A673 (cell line): ENCODE results near the gene VAV1. TPM values are rescaled to one million over a fixed set of nuclear protein-coding genes. Genes with fewer than 3 reads are reported as not detected.
A peak's percentile ranks its signal among the peaks of the same experiment; 100 is the strongest.
"Not testable (repeated sequence)": the region's sequence is repeated elsewhere in the genome, so short reads cannot be mapped to it uniquely, and the experiment has no call there.

Source experiments
- BruUV-seq: library from RNA; stranded (reverse); fragments of 400-500 nt; replicated peaks from 2 replicates; lab custom pipeline; 2021; lab: Mats Ljungman, UMichigan
- CTCF ChIA-PET: fragments of 300-600 bp; sonication (Branson Sonifier 250); formaldehyde crosslinking; loops from one replicate; lab custom pipeline; 2022; ENCODE audit warnings: antibody characterized with exemption; lab: Charles Lee
- POLR2A ChIA-PET: fragments of 300-600 bp; sonication (Branson Sonifier 250); formaldehyde crosslinking; loops from one replicate; lab custom pipeline; 2022; ENCODE audit warnings: antibody characterized with exemption; ENCODE audit not compliant: low non-redundant PET; lab: Charles Lee
- DNase-seq: peaks from one replicate; pipeline ENCODE4 v3.0.0-alpha.2; 2015; ENCODE audit warnings: low spot score
- H3K27ac ChIP-seq: fragments of 200-600 bp; sonication (generic); 2 replicates; pipeline ENCODE4 v1.5.1; 2016; ENCODE audit warnings: mixed run types, low read depth, mild to moderate bottlenecking, mixed read lengths, antibody characterized with exemption, low read length; ENCODE audit not compliant: poor library complexity, severe bottlenecking
- H3K27me3 ChIP-seq: fragments of 200-600 bp; sonication (generic); replicated peaks from 2 replicates; pipeline ENCODE4 v1.6.1; 2017; ENCODE audit warnings: mixed run types, low read depth, mild to moderate bottlenecking, mixed read lengths, antibody characterized with exemption, low read length; ENCODE audit not compliant: insufficient read depth, poor library complexity
- H3K36me3 ChIP-seq: fragments of 200-600 bp; sonication (generic); 2 replicates; pipeline ENCODE4 v1.6.1; 2016; ENCODE audit warnings: mixed run types, mild to moderate bottlenecking, mixed read lengths, antibody characterized with exemption, low read length; ENCODE audit not compliant: insufficient read depth, poor library complexity, severe bottlenecking
- H3K4me1 ChIP-seq: fragments of 200-600 bp; sonication (generic); 2 replicates; pipeline ENCODE4 v1.6.1; 2017; ENCODE audit warnings: mixed run types, mild to moderate bottlenecking, mixed read lengths, antibody characterized with exemption, low read length; ENCODE audit not compliant: insufficient read depth, poor library complexity, severe bottlenecking
- H3K4me3 ChIP-seq: fragments of 200-600 bp; sonication (generic); 2 replicates; pipeline ENCODE4 v1.5.1; 2016; ENCODE audit warnings: low read depth, mixed run types, mild to moderate bottlenecking, mixed read lengths, low read length; ENCODE audit not compliant: poor library complexity, severe bottlenecking
- H3K9me3 ChIP-seq: fragments of 200-600 bp; sonication (generic); 2 replicates; pipeline ENCODE4 v1.6.1; 2016; ENCODE audit warnings: mixed run types, low read depth, mild to moderate bottlenecking, mixed read lengths, antibody characterized with exemption, low read length; ENCODE audit not compliant: poor library complexity, severe bottlenecking
- CTCF ChIP-seq: fragments of 300-800, 200-600 bp; sonication (generic); conservative IDR thresholded peaks from 2 replicates; pipeline ENCODE4 v1.5.1; 2017; ENCODE audit warnings: low read depth, mild to moderate bottlenecking, antibody characterized with exemption, low read length, moderate library complexity, mixed read lengths
- EZH2 ChIP-seq: fragments of 200-600 bp; sonication (generic); IDR thresholded peaks from 2 replicates; pipeline ENCODE4 v1.6.1; 2017; ENCODE audit warnings: borderline replicate concordance, low read depth, mild to moderate bottlenecking, mixed read lengths, antibody characterized with exemption, low read length; ENCODE audit not compliant: poor library complexity, severe bottlenecking
- intact Hi-C: fragments of 100-400 bp; cut with micrococcal nuclease; formaldehyde crosslinking; loops from one replicate; pipeline ENCODE4 v1.10.0; 2022; ENCODE audit not compliant: unreplicated experiment
- total RNA-seq: library from RNA; stranded (reverse); gene quantifications from 2 replicates; pipeline ENCODE4 v1.2.3, GENCODE V29; 2021

Gene VAV1
- total RNA-seq, 1 experiment from 2014 or later, result 51.6 TPM

- H3K4me3 ChIP-seq, result no peak overlapping the region
- intact Hi-C loops, result no loop called here
- no peaks in the 10 kb centered on the region for H3K27me3 ChIP-seq
- ChIA-PET POLR2A (interaction anchor here (0.6 kb wide), 1 partner anchor 23 kb away, joined by 4 read pairs; no protein-coding TSS in a partner anchor), CTCF (interaction anchor here (0.5 to 0.7 kb wide), 2 partner anchors 129 to 281 kb away, joined by 5 read pairs; no protein-coding TSS in a partner anchor)
- DNase-seq, result peak; percentile 31
- H3K4me1 ChIP-seq, result peaks cover 32% of the 10 kb centered on the region
- TF ChIP-seq CTCF, result no peak
- TF ChIP-seq EZH2, result no peak
- peaks cover 11% of the 10 kb centered on the region for H3K36me3 ChIP-seq
- H3K27ac ChIP-seq, result peak overlapping the region; percentile 19
- peaks cover 8% of the 10 kb centered on the region for H3K9me3 ChIP-seq
- BruUV-seq, result no TSS peak
Observed at GRCh38 chr19:6797646-6798045, 25.1 kb downstream of the VAV1 start.

- Histone ChIP-seq H3K27ac (peak overlapping the region; percentile 100), H3K4me1 (peaks cover 39% of the 10 kb centered on the region)
- H3K27me3 ChIP-seq, H3K4me3 ChIP-seq, H3K9me3 ChIP-seq, BruUV-seq, CTCF ChIA-PET, DNase-seq, H3K36me3 ChIP-seq: not testable (repeated sequence)
- intact Hi-C loops, result loop anchor here (5.0 kb wide), 1 partner anchor 63 kb away; the partner anchor contains the start of genes GPR108 and TRIP10
- POLR2A ChIA-PET, result interaction anchor here (0.6 kb wide), 1 partner anchor 50 kb away, joined by 4 read pairs; no protein-coding TSS in a partner anchor
Observed at GRCh38 chr19:6800160-6800790, 27.8 kb downstream of the VAV1 start.

GRCh38 chr19:6800991-6801484, 28.5 kb downstream of the VAV1 start:
- Histone ChIP-seq H3K4me3 (peak overlapping the region; percentile 47), H3K4me1 (peaks cover 39% of the 10 kb centered on the region), H3K27me3 (no peaks in the 10 kb centered on the region), H3K36me3 (no peaks in the 10 kb centered on the region), H3K27ac (peak overlapping the region; percentile 100), H3K9me3 (no peaks in the 10 kb centered on the region)
- ChIA-PET POLR2A (interaction anchor here (0.6 to 0.7 kb wide), 2 partner anchors 49 to 514 kb away, joined by 3 to 4 read pairs; no protein-coding TSS in a partner anchor), CTCF (no interaction called here)
- TF ChIP-seq EZH2 (no peak), CTCF (no peak)
- intact Hi-C loops, result loop anchor here (5.0 kb wide), 1 partner anchor 64 kb away; the partner anchor contains the start of genes GPR108 and TRIP10
- TSS peak; percentile 81 for BruUV-seq
- DNase-seq, result no peak
